Skeletal muscle tissue (tissue), 4 donors: ENCODE results near the gene ANO4. TPM values are rescaled to one million over a fixed set of nuclear protein-coding genes. Genes with fewer than 3 reads are reported as not detected.

Source experiments
- H3K27ac ChIP-seq: one replicate; pipeline ENCODE4 v1.7.0; 2013; ENCODE audit warnings: mild to moderate bottlenecking, low read depth, low read length, inconsistent platforms
- H3K27me3 ChIP-seq, 3 donors: one replicate each; pipeline ENCODE4 v1.7.0; 2013; ENCODE audit warnings: low read length in 3 of 3; ENCODE audit not compliant: control insufficient read depth in 3 of 3, insufficient read depth in 3 of 3
- H3K36me3 ChIP-seq, 3 donors: one replicate each; pipeline ENCODE4 v1.7.0; 2013; ENCODE audit warnings: low read length in 3 of 3; ENCODE audit not compliant: control insufficient read depth in 3 of 3, insufficient read depth in 3 of 3
- H3K4me1 ChIP-seq, 3 donors: one replicate each; pipeline ENCODE4 v1.7.0; 2013; ENCODE audit warnings: low read length in 3 of 3, mild to moderate bottlenecking in 3 of 3; ENCODE audit not compliant: control insufficient read depth in 3 of 3, insufficient read depth in 3 of 3
- H3K4me3 ChIP-seq, 3 donors: one replicate each; pipeline ENCODE4 v1.7.0; 2013; ENCODE audit warnings: low read length in 3 of 3
- H3K9ac ChIP-seq, 3 donors: one replicate each; pipeline ENCODE4 v1.7.0; 2013; ENCODE audit warnings: low read length in 3 of 3, mild to moderate bottlenecking in 3 of 3, moderate library complexity in 2 of 3, low read depth in 1 of 3
- H3K9me3 ChIP-seq, 3 donors: one replicate each; pipeline ENCODE4 v1.7.0; 2013; ENCODE audit warnings: low read length in 3 of 3; ENCODE audit not compliant: control insufficient read depth in 3 of 3
- total RNA-seq: library from RNA; depleted of rRNA; stranded (reverse); fragments of >200 nt; gene quantifications from one replicate; pipeline ENCODE4 v1.2.3, GENCODE V29; 2014
- donor health status: Osteomylitis.

ANO4 gene
- total RNA-seq, 1 donor from 2014 or later, result 0.52 TPM

GRCh38 chr12:100899301-100899700 lies 104.7 kb downstream of the ANO4 start:
- Histone ChIP-seq H3K36me3 (no peaks in the 10 kb centered on the region), H3K4me1 (no peaks in the 10 kb centered on the region), H3K27me3 (no peaks in the 10 kb centered on the region), H3K27ac (no peak overlapping the region), H3K9ac (no peak overlapping the region), H3K4me3 (no peak overlapping the region), H3K9me3 (no peaks in the 10 kb centered on the region)

GRCh38 chr12:100900808-100901207 lies 106.2 kb downstream of the ANO4 start:
- H3K36me3 ChIP-seq, result no peaks in the 10 kb centered on the region
- H3K4me1 ChIP-seq, result no peaks in the 10 kb centered on the region
- no peak overlapping the region for H3K9ac ChIP-seq
- H3K27ac ChIP-seq, result no peak overlapping the region
- H3K4me3 ChIP-seq, result no peak overlapping the region
- no peaks in the 10 kb centered on the region for H3K9me3 ChIP-seq
- H3K27me3 ChIP-seq, result no peaks in the 10 kb centered on the region

GRCh38 chr12:100901266-100901665 lies 106.7 kb downstream of the ANO4 start:
- Histone ChIP-seq H3K27ac (no peak overlapping the region), H3K36me3 (no peaks in the 10 kb centered on the region), H3K4me1 (no peaks in the 10 kb centered on the region), H3K9me3 (no peaks in the 10 kb centered on the region), H3K4me3 (no peak overlapping the region), H3K9ac (no peak overlapping the region), H3K27me3 (no peaks in the 10 kb centered on the region)

GRCh38 chr12:100904270-100904669 lies 109.7 kb downstream of the ANO4 start:
- H3K27ac ChIP-seq, result no peak overlapping the region
- no peaks in the 10 kb centered on the region for H3K36me3 ChIP-seq
- H3K9me3 ChIP-seq, result no peaks in the 10 kb centered on the region
- no peak overlapping the region for H3K9ac ChIP-seq
- no peaks in the 10 kb centered on the region for H3K27me3 ChIP-seq
- H3K4me3 ChIP-seq, result no peak overlapping the region
- no peaks in the 10 kb centered on the region for H3K4me1 ChIP-seq

GRCh38 chr12:100908501-100908900 lies 113.9 kb downstream of the ANO4 start:
- Histone ChIP-seq H3K27ac (no peak overlapping the region), H3K4me3 (no peak overlapping the region)

GRCh38 chr12:100913872-100914592 lies 119.5 kb downstream of the ANO4 start:
- Histone ChIP-seq H3K4me1 (no peaks in the 10 kb centered on the region), H3K27me3 (no peaks in the 10 kb centered on the region), H3K9me3 (no peaks in the 10 kb centered on the region), H3K9ac (no peak overlapping the region), H3K36me3 (no peaks in the 10 kb centered on the region), H3K4me3 (no peak overlapping the region), H3K27ac (no peak overlapping the region)

More at GRCh38 chr12:100908501-100908900, 113.9 kb downstream of the ANO4 start:
- H3K4me1 ChIP-seq, result no peaks in the 10 kb centered on the region
- H3K9me3 ChIP-seq, result no peaks in the 10 kb centered on the region
- no peaks in the 10 kb centered on the region for H3K36me3 ChIP-seq
- H3K9ac ChIP-seq, result no peak overlapping the region
- no peaks in the 10 kb centered on the region for H3K27me3 ChIP-seq

- H3K27ac ChIP-seq, result no peak overlapping the region
- no peaks in the 10 kb centered on the region for H3K4me1 ChIP-seq
Observed at GRCh38 chr12:100919116-100919515, 124.5 kb downstream of the ANO4 start.

GRCh38 chr12:100920493-100920892 lies 125.9 kb downstream of the ANO4 start:
- Histone ChIP-seq H3K27me3 (no peaks in the 10 kb centered on the region), H3K36me3 (no peaks in the 10 kb centered on the region), H3K27ac (no peak overlapping the region), H3K9ac (no peak overlapping the region), H3K4me3 (no peak overlapping the region), H3K4me1 (no peaks in the 10 kb centered on the region), H3K9me3 (no peaks in the 10 kb centered on the region)

More at GRCh38 chr12:100919116-100919515, 124.5 kb downstream of the ANO4 start:
- Histone ChIP-seq H3K9me3 (no peaks in the 10 kb centered on the region), H3K27me3 (no peaks in the 10 kb centered on the region), H3K4me3 (no peak overlapping the region), H3K36me3 (no peaks in the 10 kb centered on the region), H3K9ac (no peak overlapping the region)

- H3K27ac ChIP-seq, result no peak overlapping the region
- no peak overlapping the region for H3K9ac ChIP-seq
- H3K27me3 ChIP-seq, result no peaks in the 10 kb centered on the region
- no peaks in the 10 kb centered on the region for H3K36me3 ChIP-seq
- no peaks in the 10 kb centered on the region for H3K4me1 ChIP-seq
- H3K4me3 ChIP-seq, result no peak overlapping the region
- H3K9me3 ChIP-seq, result no peaks in the 10 kb centered on the region
Observed at GRCh38 chr12:100926669-100927248, 132.2 kb downstream of the ANO4 start.

GRCh38 chr12:100927826-100928225 lies 133.2 kb downstream of the ANO4 start:
- H3K4me1 ChIP-seq, result no peaks in the 10 kb centered on the region
- no peak overlapping the region for H3K4me3 ChIP-seq
- H3K27me3 ChIP-seq, result no peaks in the 10 kb centered on the region
- H3K27ac ChIP-seq, result no peak overlapping the region
- H3K9ac ChIP-seq, result no peak overlapping the region
- no peaks in the 10 kb centered on the region for H3K9me3 ChIP-seq
- H3K36me3 ChIP-seq, result no peaks in the 10 kb centered on the region
